ENCODE data around the gene TSPAN31.
"Not testable (repeated sequence)": the region's sequence is repeated elsewhere in the genome, so short reads cannot be mapped to it uniquely, and the experiment has no call there.

TSPAN31 gene

GRCh38 chr12:57712701-57713100 is 32.1 kb upstream of the TSPAN31 start:
- TF ChIP-seq CTBP1 (IDR thresholded peaks at IDR 0.05; ENCODE audit: borderline replicate concordance) = no peak
- TF ChIP-seq SP1 (IDR thresholded peaks at IDR 0.05) = no peak
- no peak for TF ChIP-seq HDGF (IDR thresholded peaks at IDR 0.05; ENCODE audit: borderline replicate concordance)
- no peak for TF ChIP-seq L3MBTL2 (conservative IDR thresholded peaks at IDR 0.05)
- TF ChIP-seq ZNF384 (IDR thresholded peaks at IDR 0.05) = no peak
- no peak for TF ChIP-seq BHLHE40 (IDR thresholded peaks at IDR 0.05; ENCODE audit: borderline replicate concordance)
- TF ChIP-seq PKNOX1 (IDR thresholded peaks at IDR 0.05) = no peak
- TF ChIP-seq LEF1 (IDR thresholded peaks at IDR 0.05; ENCODE audit: borderline replicate concordance) = no peak
- TF ChIP-seq SUZ12 (IDR thresholded peaks at IDR 0.05) = no peak
- DNase-seq (ENCODE audit: extremely low spot score) = no peak
- ChIA-PET POLR2A (no interaction called here), CTCF (interaction anchor here (0.7 kb wide), 1 partner anchor 129 kb away, joined by 3 read pairs; no protein-coding TSS in a partner anchor)

- POLR2A ChIA-PET = no interaction called here
- CTCF ChIA-PET = interaction anchor here (0.7 kb wide), 1 partner anchor 130 kb away, joined by 3 read pairs; no protein-coding TSS in a partner anchor
- no peak for TF ChIP-seq ARNT (IDR thresholded peaks at IDR 0.05)
- no peak for TF ChIP-seq BHLHE40 (IDR thresholded peaks at IDR 0.05; ENCODE audit: borderline replicate concordance)
- no peak for TF ChIP-seq SP1 (IDR thresholded peaks at IDR 0.05)
- TF ChIP-seq HDGF (IDR thresholded peaks at IDR 0.05; ENCODE audit: borderline replicate concordance) = no peak
- no peak for DNase-seq (ENCODE audit: extremely low spot score)
Measured at GRCh38 chr12:57713209-57713608, 31.6 kb upstream of the TSPAN31 start.

- POLR2A ChIA-PET; DNase-seq (ENCODE audit: extremely low spot score): not testable (repeated sequence)
- CTCF ChIA-PET = interaction anchor here (1.6 kb wide), 1 partner anchor 11 kb away, joined by 4 read pairs; no protein-coding TSS in a partner anchor
Measured at GRCh38 chr12:57715036-57715748, 29.6 kb upstream of the TSPAN31 start.

DNA sequence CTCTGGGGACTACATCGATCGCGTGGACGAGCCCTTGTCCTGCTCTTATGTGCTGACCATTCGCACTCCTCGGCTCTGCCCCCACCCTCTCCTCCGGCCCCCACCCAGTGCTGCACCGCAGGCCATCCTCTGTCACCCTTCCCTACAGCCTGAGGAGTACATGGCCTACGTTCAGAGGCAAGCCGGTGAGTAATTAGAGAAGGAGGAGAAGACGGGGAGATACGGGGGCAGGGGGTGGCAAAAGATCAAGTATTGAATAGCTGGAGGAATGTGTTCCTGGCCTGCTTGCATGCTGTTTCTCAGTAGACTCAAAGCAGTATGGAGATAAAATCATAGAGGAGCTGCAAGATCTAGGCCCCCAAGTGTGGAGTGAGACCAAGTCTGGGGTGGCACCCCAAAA is 29.1 kb upstream of the TSPAN31 start:
- TF ChIP-seq SP1 (IDR thresholded peaks at IDR 0.05) (no peak), HDGF (IDR thresholded peaks at IDR 0.05; ENCODE audit: borderline replicate concordance) (no peak), CTBP1 (IDR thresholded peaks at IDR 0.05; ENCODE audit: borderline replicate concordance) (no peak), ARNT (IDR thresholded peaks at IDR 0.05) (no peak), FOXM1 (IDR thresholded peaks at IDR 0.05; ENCODE audit: borderline replicate concordance) (no peak), NFRKB (IDR thresholded peaks at IDR 0.05) (no peak), PKNOX1 (IDR thresholded peaks at IDR 0.05) (no peak), BHLHE40 (IDR thresholded peaks at IDR 0.05; ENCODE audit: borderline replicate concordance) (no peak)
- ChIA-PET POLR2A (no interaction called here), CTCF (interaction anchor here (1.6 kb wide), 1 partner anchor 11 kb away, joined by 4 read pairs; no protein-coding TSS in a partner anchor)
- no peak for DNase-seq (ENCODE audit: extremely low spot score)

DNA sequence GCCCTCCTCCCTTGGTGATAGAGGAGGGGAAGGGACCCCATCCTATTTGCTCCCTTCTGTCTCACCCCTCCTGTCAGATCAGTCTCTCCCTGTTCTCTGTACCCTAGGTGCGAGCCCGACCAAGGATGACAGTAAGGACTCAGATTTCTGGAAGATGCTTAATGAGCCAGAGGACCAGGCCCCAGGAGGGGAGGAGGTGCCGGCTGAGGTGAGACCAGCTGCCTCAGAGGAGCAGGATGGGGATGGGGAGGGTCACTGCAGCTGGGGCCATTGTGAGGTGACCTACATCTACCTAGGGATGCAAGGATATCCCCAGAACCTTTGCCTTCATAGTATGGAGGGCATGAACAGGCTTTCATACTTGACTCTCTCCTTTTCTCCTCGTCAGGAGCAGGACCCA is 28.5 kb upstream of the TSPAN31 start:
- CTCF ChIA-PET = interaction anchor here (1.6 kb wide), 1 partner anchor 10 kb away, joined by 4 read pairs; no protein-coding TSS in a partner anchor
- no peak for DNase-seq (ENCODE audit: extremely low spot score)
- TF ChIP-seq SUZ12 (IDR thresholded peaks at IDR 0.05) = no peak
- POLR2A ChIA-PET = no interaction called here

GRCh38 chr12:57717131-57717530 is 27.7 kb upstream of the TSPAN31 start:
- ChIA-PET POLR2A (no interaction called here), CTCF (no interaction called here)
- no peak for DNase-seq (ENCODE audit: extremely low spot score)
- TF ChIP-seq ELF4 (IDR thresholded peaks at IDR 0.05) (no peak), FOXK2 (IDR thresholded peaks at IDR 0.05) (no peak), BHLHE40 (IDR thresholded peaks at IDR 0.05; ENCODE audit: borderline replicate concordance) (no peak)

- DNase-seq (ENCODE audit: extremely low spot score) = no peak
- ChIA-PET POLR2A (interaction anchor here (0.5 kb wide), 1 partner anchor 8 kb away, joined by 3 read pairs; no protein-coding TSS in a partner anchor), CTCF (no interaction called here)
- no peak for TF ChIP-seq CTBP1 (IDR thresholded peaks at IDR 0.05; ENCODE audit: borderline replicate concordance)
- no peak for TF ChIP-seq FOXA1 (IDR thresholded peaks at IDR 0.05)
- TF ChIP-seq SUZ12 (IDR thresholded peaks at IDR 0.05) = no peak
- no peak for TF ChIP-seq SP1 (IDR thresholded peaks at IDR 0.05)
- TF ChIP-seq BHLHE40 (IDR thresholded peaks at IDR 0.05; ENCODE audit: borderline replicate concordance) = no peak
- no peak for TF ChIP-seq ZNF384 (IDR thresholded peaks at IDR 0.05)
- TF ChIP-seq LEF1 (IDR thresholded peaks at IDR 0.05; ENCODE audit: borderline replicate concordance) = no peak
- no peak for TF ChIP-seq L3MBTL2 (conservative IDR thresholded peaks at IDR 0.05)
- no peak for TF ChIP-seq FOXM1 (IDR thresholded peaks at IDR 0.05; ENCODE audit: borderline replicate concordance)
- no peak for TF ChIP-seq HDGF (IDR thresholded peaks at IDR 0.05; ENCODE audit: borderline replicate concordance)
- TF ChIP-seq PKNOX1 (IDR thresholded peaks at IDR 0.05) = no peak
- no peak for TF ChIP-seq NFRKB (IDR thresholded peaks at IDR 0.05)
- no peak for TF ChIP-seq FOXK2 (IDR thresholded peaks at IDR 0.05)
Measured at GRCh38 chr12:57717846-57718640, 26.8 kb upstream of the TSPAN31 start.
